Ovary (tissue), 9 donors: ENCODE data around the gene LRIF1. TPM values are rescaled to one million over a fixed set of nuclear protein-coding genes. Genes with fewer than 3 reads are reported as not detected.

Experiments used
- DNase-seq, 5 donors: peaks; one replicate each; pipeline ENCODE4 v3.0.0-alpha.2; 2019 to 2020
- H3K27ac ChIP-seq, 2 donors: fragments of 200-600 bp; one replicate each; pipeline versions ENCODE4 v1.5.1 to v1.8.0; 2019 to 2022
- H3K27me3 ChIP-seq: fragments of 200-600 bp; one replicate; pipeline ENCODE4 v1.8.0; 2022
- H3K36me3 ChIP-seq: fragments of 200-600 bp; sonication (generic); one replicate; pipeline ENCODE4 v1.5.1; 2019
- H3K4me1 ChIP-seq: one replicate; pipeline ENCODE4 v1.8.1; 2013; ENCODE audit warnings: mild to moderate bottlenecking, moderate library complexity; ENCODE audit not compliant: insufficient read depth
- H3K4me3 ChIP-seq: fragments of 200-600 bp; sonication (generic); one replicate; pipeline ENCODE4 v1.5.1; 2017
- H3K9me3 ChIP-seq, 2 donors: fragments of 200-600 bp in 1 of 2; sonication (generic) in 1 of 2; one replicate each; pipeline versions ENCODE4 v1.5.1 to v1.8.1; 2013 to 2019; ENCODE audit warnings: mild to moderate bottlenecking in 1 of 2, moderate library complexity in 1 of 2
- EP300 ChIP-seq: sonication (generic); formaldehyde crosslinking; IDR thresholded peaks from one replicate; pipeline ENCODE4 v1.6.1; 2017; ENCODE audit warnings: antibody characterized with exemption
- POLR2A ChIP-seq: fragments of 450-650 bp; IDR thresholded peaks from one replicate; pipeline ENCODE4 v1.6.1; 2017; ENCODE audit warnings: antibody characterized with exemption, mild to moderate bottlenecking, moderate library complexity
- WGBS, 3 donors: extraction: QIAGEN DNeasy Blood & Tissue Kit in 1 of 3; methylation state at CpG; one replicate each; pipeline versions ENCODE4 v1.1.5 to v1.1.7; 2013 to 2017; 5-methylcytosine and 5-hydroxymethylcytosine counted together
- intact Hi-C, 4 donors: fragments of 100-400 bp; cut with DNase I; formaldehyde crosslinking; loops; one replicate each; pipeline versions ENCODE4 v1.11.0 to v1.15.1; 2022 to 2023
- polyA plus RNA-seq, 2 donors: library from polyadenylated mRNA; stranded (reverse); fragments of 200-250 nt in 1 of 2; fragments of 350-450 nt in 1 of 2; fragmentation: Illumina TruSeq in 1 of 2; extraction: RNeasy Lipid Tissue Mini Kit (QIAGEN cat#74804) in 1 of 2; gene quantifications; one replicate each; pipeline ENCODE4 v1.2.3, GENCODE V29; 2013 to 2014
- total RNA-seq, 7 donors: library from RNA; depleted of rRNA in 2 of 7; stranded (reverse); fragments of >200 nt in 2 of 7; fragmentation: NEBNext Ultra II Directional in 3 of 7; extraction: Animal tissue kit (Norgen Biotek cat#: 25700) in 3 of 7; gene quantifications; one replicate each; pipeline versions ENCODE4 v1.1.0 to v1.2.4, GENCODE V29; 2016 to 2023
- TF ChIP-seq, protein P1 (sequence below), 3 donors: fragments of 450-650 bp in 2 of 3; fragments of 200-600 bp in 1 of 3; IDR thresholded peaks; one replicate each; pipeline versions ENCODE4 v1.5.1 to v1.8.0; 2016 to 2022; ENCODE audit warnings: antibody characterized with exemption in 3 of 3, mild to moderate bottlenecking in 1 of 3
- donor health status: DM: no; HTN: no; CAD: no; lungs with moderate emphysema.
- donor health status: DM: no; HTN: no; CAD: no.
- donor health status: Bipolar disorder and iron deficiency.
- donor health status: DM: yes; HTN: yes; CAD: no.
- donor health status: DM: no; HTN: no; CAD: no.
- donor health status: DM: yes; HTN: yes; CAD: no.

LRIF1 gene
- total and polyA plus RNA-seq, 9 donors = 7.2 to 25.6 (median 12.6) TPM

GRCh38 chr1:110961902-110962301 is 1.8 kb downstream of the LRIF1 start:
- no peak for TF ChIP-seq EP300
- TF ChIP-seq POLR2A = no peak
- TF ChIP-seq, protein P1, sequence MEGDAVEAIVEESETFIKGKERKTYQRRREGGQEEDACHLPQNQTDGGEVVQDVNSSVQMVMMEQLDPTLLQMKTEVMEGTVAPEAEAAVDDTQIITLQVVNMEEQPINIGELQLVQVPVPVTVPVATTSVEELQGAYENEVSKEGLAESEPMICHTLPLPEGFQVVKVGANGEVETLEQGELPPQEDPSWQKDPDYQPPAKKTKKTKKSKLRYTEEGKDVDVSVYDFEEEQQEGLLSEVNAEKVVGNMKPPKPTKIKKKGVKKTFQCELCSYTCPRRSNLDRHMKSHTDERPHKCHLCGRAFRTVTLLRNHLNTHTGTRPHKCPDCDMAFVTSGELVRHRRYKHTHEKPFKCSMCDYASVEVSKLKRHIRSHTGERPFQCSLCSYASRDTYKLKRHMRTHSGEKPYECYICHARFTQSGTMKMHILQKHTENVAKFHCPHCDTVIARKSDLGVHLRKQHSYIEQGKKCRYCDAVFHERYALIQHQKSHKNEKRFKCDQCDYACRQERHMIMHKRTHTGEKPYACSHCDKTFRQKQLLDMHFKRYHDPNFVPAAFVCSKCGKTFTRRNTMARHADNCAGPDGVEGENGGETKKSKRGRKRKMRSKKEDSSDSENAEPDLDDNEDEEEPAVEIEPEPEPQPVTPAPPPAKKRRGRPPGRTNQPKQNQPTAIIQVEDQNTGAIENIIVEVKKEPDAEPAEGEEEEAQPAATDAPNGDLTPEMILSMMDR (IDR thresholded peaks at IDR 0.05) = no peak
- H3K4me1 ChIP-seq = no peaks in the 10 kb centered on the region
- DNase-seq = no peak
- H3K4me3 ChIP-seq = no peak overlapping the region
- peaks cover 0 to 8% of the 10 kb centered on the region in 2 donors for H3K9me3 ChIP-seq
- no peaks in the 10 kb centered on the region for H3K36me3 ChIP-seq
- intact Hi-C loops = no loop called here
- H3K27ac ChIP-seq = no peak overlapping the region
- no peaks in the 10 kb centered on the region for H3K27me3 ChIP-seq

- DNase-seq = no peak
These were observed 2.8 kb downstream of the LRIF1 start for GRCh38 chr1:110960777-110961420.

GRCh38 chr1:110957798-110958197 is 5.9 kb downstream of the LRIF1 start:
- no peaks in the 10 kb centered on the region for H3K9me3 ChIP-seq
- intact Hi-C loops = no loop called here
- DNase-seq = no peak
- 94 to 96% (median 95%) methylated on average over 3 of the region's 3 CpGs for WGBS, 3 donors
- no peak overlapping the region for H3K4me3 ChIP-seq
- TF ChIP-seq EP300 (no peak), POLR2A (no peak)
- TF ChIP-seq, protein P1 (IDR thresholded peaks at IDR 0.05) = no peak
- no peaks in the 10 kb centered on the region for H3K27me3 ChIP-seq
- H3K36me3 ChIP-seq = no peaks in the 10 kb centered on the region
- H3K4me1 ChIP-seq = no peaks in the 10 kb centered on the region
- H3K27ac ChIP-seq = no peak overlapping the region

More at GRCh38 chr1:110960777-110961420, 2.8 kb downstream of the LRIF1 start:
- Histone ChIP-seq H3K9me3 (peaks cover 0 to 5% of the 10 kb centered on the region in 2 donors), H3K4me1 (no peaks in the 10 kb centered on the region), H3K27ac (no peak overlapping the region), H3K27me3 (no peaks in the 10 kb centered on the region), H3K36me3 (no peaks in the 10 kb centered on the region), H3K4me3 (no peak overlapping the region)
- intact Hi-C loops = no loop called here
- TF ChIP-seq POLR2A (no peak), EP300 (no peak)
- TF ChIP-seq, protein P1 (IDR thresholded peaks at IDR 0.05) = no peak
- WGBS, 3 donors = 90 to 93% (median 91%) methylated on average over 2 of the region's 2 CpGs

DNA sequence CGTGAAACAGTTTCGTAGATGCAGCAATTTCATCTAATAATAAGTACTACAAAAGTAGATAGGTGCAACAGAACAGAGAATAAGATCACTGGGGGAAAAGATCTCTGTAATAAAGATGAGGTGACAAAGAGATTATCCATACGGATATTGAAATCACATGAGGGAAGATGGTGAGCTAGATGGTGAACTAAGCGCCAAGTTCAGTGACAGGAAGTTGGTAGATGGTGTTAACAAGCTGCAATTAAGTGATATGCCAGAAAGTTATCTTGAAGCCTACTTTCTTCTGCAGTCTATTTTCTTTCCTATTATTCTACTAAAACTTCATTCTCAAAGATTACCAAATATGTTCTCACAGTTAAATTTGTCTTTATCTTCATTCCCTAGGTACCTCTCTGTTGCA is 7.1 kb downstream of the LRIF1 start:
- H3K36me3 ChIP-seq = no peaks in the 10 kb centered on the region
- DNase-seq = no peak
- WGBS, 3 donors = 92 to 98% (median 95%) methylated on average over 4 of the region's 4 CpGs
- no peaks in the 10 kb centered on the region for H3K4me1 ChIP-seq
- H3K27ac ChIP-seq = no peak overlapping the region
- no peaks in the 10 kb centered on the region for H3K27me3 ChIP-seq
- H3K9me3 ChIP-seq = peaks cover 0 to 7% of the 10 kb centered on the region in 2 donors
- H3K4me3 ChIP-seq = no peak overlapping the region
- no peak for TF ChIP-seq EP300
- TF ChIP-seq POLR2A = no peak
- TF ChIP-seq, protein P1 (IDR thresholded peaks at IDR 0.05) = no peak
- intact Hi-C loops = no loop called here
